SK-N-SH treated with all-trans-retinoic acid at 6 μM for 48 hours (cell line): ENCODE measurements around the gene CDC5L.

Source experiments
- ESRRG ChIP-seq: fragments of 250-450 bp; sonication (Bioruptor Pico); IDR thresholded peaks from 2 replicates; pipeline ENCODE4 v1.6.1; 2021; ENCODE audit warnings: mild to moderate bottlenecking
- PATZ1 ChIP-seq: fragments of 250-450 bp; sonication (Bioruptor Pico); IDR thresholded peaks from 2 replicates; pipeline ENCODE4 v1.8.0; 2020; ENCODE audit warnings: mild to moderate bottlenecking, moderate library complexity, borderline replicate concordance
- POU6F1 ChIP-seq: fragments of 250-450 bp; sonication (Bioruptor Pico); IDR thresholded peaks from 2 replicates; pipeline ENCODE4 v1.8.0; 2021; ENCODE audit warnings: low read depth, mild to moderate bottlenecking, moderate library complexity, borderline replicate concordance
- RARB ChIP-seq: fragments of 250-450 bp; sonication (Bioruptor Pico); IDR thresholded peaks from 2 replicates; pipeline ENCODE4 v1.8.0; 2021; ENCODE audit warnings: mild to moderate bottlenecking, moderate library complexity
- ZC3H10 ChIP-seq: fragments of 250-450 bp; sonication (Bioruptor Pico); IDR thresholded peaks from 2 replicates; pipeline ENCODE4 v1.5.1; 2021; ENCODE audit warnings: mild to moderate bottlenecking, moderate library complexity
- ZFP3 ChIP-seq: fragments of 250-450 bp; sonication (Bioruptor Pico); IDR thresholded peaks from 2 replicates; pipeline ENCODE4 v1.5.0; 2020; ENCODE audit warnings: mild to moderate bottlenecking, moderate library complexity
- ZNF565 ChIP-seq: fragments of 450-650 bp; formaldehyde crosslinking; conservative IDR thresholded peaks from 2 replicates; pipeline ENCODE4 v1.5.0; 2020; ENCODE audit warnings: low read depth, mild to moderate bottlenecking, moderate library complexity
- ZNF70 ChIP-seq: fragments of 450-650 bp; formaldehyde crosslinking; IDR thresholded peaks from 2 replicates; pipeline ENCODE4 v1.5.0; 2020; ENCODE audit warnings: mild to moderate bottlenecking, moderate library complexity
- TF ChIP-seq, protein P1 (sequence below): fragments of 250-450 bp; sonication (Bioruptor Pico); IDR thresholded peaks from 2 replicates; pipeline ENCODE4 v1.5.0; 2020; ENCODE audit warnings: mild to moderate bottlenecking, moderate library complexity

DNA sequence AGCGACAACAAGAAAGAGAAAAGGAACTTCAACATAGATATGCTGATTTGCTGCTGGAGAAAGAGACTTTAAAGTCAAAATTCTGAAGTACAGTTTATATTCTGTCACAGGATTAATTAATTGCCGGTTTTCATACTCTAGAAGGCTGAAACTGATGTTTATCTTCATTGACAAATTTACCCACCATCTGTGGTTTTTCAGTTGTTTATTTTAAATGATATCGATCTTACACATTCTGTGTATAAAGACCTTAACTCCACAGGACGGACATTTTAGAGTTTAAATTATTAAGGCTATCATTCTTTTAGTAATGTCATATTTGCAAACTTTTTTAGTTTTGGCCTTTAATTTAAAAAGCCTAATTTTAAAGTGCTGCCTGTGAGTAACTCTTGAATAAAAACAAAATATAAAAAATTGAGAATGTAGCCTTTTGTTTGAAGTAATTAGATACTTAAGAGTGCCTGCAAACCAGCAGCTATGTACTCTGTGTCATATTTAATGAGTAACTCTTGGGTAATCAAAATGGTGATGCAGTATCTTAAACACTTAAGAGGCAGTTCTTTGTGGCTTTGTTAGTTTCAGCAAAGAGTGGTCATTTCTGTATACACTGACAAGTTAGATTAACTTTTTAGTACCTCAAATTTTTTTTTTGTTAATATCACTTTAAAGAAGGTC is 59.3 kb downstream of the CDC5L start:
- no peak for TF ChIP-seq ZNF565 (CRISPR knock-in tag)
- TF ChIP-seq, protein P1, sequence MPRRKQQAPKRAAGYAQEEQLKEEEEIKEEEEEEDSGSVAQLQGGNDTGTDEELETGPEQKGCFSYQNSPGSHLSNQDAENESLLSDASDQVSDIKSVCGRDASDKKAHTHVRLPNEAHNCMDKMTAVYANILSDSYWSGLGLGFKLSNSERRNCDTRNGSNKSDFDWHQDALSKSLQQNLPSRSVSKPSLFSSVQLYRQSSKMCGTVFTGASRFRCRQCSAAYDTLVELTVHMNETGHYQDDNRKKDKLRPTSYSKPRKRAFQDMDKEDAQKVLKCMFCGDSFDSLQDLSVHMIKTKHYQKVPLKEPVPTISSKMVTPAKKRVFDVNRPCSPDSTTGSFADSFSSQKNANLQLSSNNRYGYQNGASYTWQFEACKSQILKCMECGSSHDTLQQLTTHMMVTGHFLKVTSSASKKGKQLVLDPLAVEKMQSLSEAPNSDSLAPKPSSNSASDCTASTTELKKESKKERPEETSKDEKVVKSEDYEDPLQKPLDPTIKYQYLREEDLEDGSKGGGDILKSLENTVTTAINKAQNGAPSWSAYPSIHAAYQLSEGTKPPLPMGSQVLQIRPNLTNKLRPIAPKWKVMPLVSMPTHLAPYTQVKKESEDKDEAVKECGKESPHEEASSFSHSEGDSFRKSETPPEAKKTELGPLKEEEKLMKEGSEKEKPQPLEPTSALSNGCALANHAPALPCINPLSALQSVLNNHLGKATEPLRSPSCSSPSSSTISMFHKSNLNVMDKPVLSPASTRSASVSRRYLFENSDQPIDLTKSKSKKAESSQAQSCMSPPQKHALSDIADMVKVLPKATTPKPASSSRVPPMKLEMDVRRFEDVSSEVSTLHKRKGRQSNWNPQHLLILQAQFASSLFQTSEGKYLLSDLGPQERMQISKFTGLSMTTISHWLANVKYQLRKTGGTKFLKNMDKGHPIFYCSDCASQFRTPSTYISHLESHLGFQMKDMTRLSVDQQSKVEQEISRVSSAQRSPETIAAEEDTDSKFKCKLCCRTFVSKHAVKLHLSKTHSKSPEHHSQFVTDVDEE (CRISPR knock-in tag), result no peak
- no peak for TF ChIP-seq PATZ1 (CRISPR knock-in tag)
- TF ChIP-seq ZC3H10 (CRISPR knock-in tag), result no peak
- no peak for TF ChIP-seq ZNF70
- no peak for TF ChIP-seq ESRRG
- TF ChIP-seq ZFP3 (CRISPR knock-in tag), result no peak
- no peak for TF ChIP-seq POU6F1
- no peak for TF ChIP-seq RARB (CRISPR knock-in tag)
